PFSK-1 (cell line): Measurements from ENCODE around the gene STK39.

Experiments
- FOXP2 ChIP-seq: optimal IDR thresholded peaks from 2 replicates; pipeline ENCODE3; 2011; ENCODE audit warnings: borderline replicate concordance, control low read depth, inconsistent platforms; ENCODE audit not compliant: insufficient read depth; ENCODE audit errors: extremely low read length, extremely low read depth
- POLR2AphosphoS5 ChIP-seq: IDR thresholded peaks from 2 replicates; pipeline ENCODE4 v1.6.1; 2012; ENCODE audit warnings: low read depth, mild to moderate bottlenecking, control low read depth, low read length, moderate library complexity
- REST ChIP-seq, 2 experiments: IDR thresholded peaks; 2 replicates each; pipeline versions ENCODE4 v1.6.1 to v1.8.0; 2011 to 2012; ENCODE audit warnings: low read depth in 2 of 2, low read length in 2 of 2, control low read depth in 1 of 2, inconsistent platforms in 1 of 2, mild to moderate bottlenecking in 1 of 2, moderate library complexity in 1 of 2; ENCODE audit not compliant: insufficient read depth in 1 of 2
- SIN3A ChIP-seq: IDR thresholded peaks from 2 replicates; pipeline ENCODE4 v1.6.1; 2012; ENCODE audit warnings: mild to moderate bottlenecking, low read length, moderate library complexity, borderline replicate concordance; ENCODE audit not compliant: insufficient read depth
- TAF1 ChIP-seq: IDR thresholded peaks from 2 replicates; pipeline ENCODE4 v1.6.1; 2012; ENCODE audit warnings: low read length, control low read depth, borderline replicate concordance; ENCODE audit not compliant: insufficient read depth

Gene STK39

GRCh38 chr2:167905668-167906067 is 341.7 kb downstream of the STK39 start:
- TF ChIP-seq SIN3A (no peak), POLR2AphosphoS5 (no peak), FOXP2 (no peak), TAF1 (no peak), REST (IDR thresholded peaks at IDR 0.05; ENCODE audit: insufficient read depth in 1 of 2, low read depth in 2 of 2, low read length in 2 of 2) (no peak)
